Measurements from ENCODE around the gene MTX1.
"Not testable (repeated sequence)": the region's sequence is repeated elsewhere in the genome, so short reads cannot be mapped to it uniquely, and the experiment has no call there.

The MTX1 gene

DNA sequence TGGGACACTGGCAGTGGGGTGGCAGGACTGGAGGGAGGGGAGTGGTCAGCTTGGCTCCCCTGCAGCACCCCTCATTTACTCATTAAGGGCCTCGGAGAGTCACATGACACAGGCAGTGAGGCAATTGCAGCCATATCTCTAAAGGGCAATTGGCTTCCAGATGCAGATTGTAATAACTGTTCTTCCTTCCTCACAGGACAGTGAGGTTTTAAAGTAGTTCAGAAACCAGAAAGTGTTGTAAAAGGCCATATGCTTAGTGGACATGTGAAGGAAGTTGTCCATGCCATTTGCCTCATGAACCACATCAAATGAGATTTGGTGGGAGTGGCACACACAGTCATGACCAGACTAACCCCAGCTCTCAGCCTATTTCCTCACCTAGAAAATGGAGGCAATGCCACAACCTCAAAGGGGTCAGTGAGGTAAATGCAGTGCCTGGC is 11.1 kb downstream of the MTX1 start:
- Histone ChIP-seq H3K4me1 (ENCODE audit: control insufficient read depth, insufficient read depth, low read length) (peaks cover 12% of the 10 kb centered on the region), H3K4me2 (ENCODE audit: low read length) (peak overlapping the region; percentile 18), H3K9ac (ENCODE audit: low read depth, low read length) (no peak overlapping the region), H3K27me3 (ENCODE audit: control insufficient read depth, insufficient read depth, low read length) (no peaks in the 10 kb centered on the region), H3K36me3 (ENCODE audit: insufficient read depth, low read length) (no peaks in the 10 kb centered on the region), H3K4me3 (ENCODE audit: low read length) (no peak overlapping the region), H3K9me3 (replicated peaks; ENCODE audit: low read length) (no peaks in the 10 kb centered on the region)

DNA sequence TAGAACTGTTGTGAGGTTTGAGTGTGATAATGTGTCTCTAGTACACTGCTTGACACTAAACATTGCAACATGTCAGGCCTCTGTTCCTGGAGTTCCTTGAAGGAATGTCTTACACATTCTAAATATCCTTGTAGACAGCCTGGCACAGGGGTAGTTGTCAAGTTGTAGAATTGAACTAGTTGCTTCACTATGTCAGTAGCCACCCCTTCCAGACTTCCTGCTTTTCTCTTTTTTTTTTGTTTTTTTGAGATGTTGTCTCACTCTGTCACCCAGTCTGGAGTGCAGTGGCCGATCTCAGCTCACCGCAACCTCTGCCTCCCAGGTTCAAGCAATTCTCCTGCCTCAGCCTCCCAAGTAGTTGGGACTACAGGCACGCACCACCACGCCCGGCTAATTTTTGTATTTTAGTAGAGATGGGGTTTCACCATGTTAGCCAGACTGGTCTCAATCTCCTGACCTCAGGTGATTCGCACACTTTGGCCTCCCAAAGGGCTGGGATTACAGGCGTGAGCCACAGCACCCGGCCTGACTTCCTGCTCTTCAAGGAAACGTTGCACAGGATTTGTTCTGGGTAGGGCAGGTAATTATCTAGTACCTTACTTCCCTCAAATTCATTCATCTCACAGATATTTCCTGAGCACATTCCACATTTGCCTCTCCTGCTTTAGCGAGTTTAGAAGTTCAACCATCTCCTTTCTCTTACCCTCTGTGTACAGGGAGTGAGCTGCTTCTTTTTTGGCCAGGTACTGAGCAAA is 11.9 kb downstream of the MTX1 start:
- not testable (repeated sequence) for H3K9me3 ChIP-seq (replicated peaks; ENCODE audit: low read length); H3K4me3 ChIP-seq (ENCODE audit: low read length); H3K27me3 ChIP-seq (ENCODE audit: control insufficient read depth, insufficient read depth, low read length); H3K9ac ChIP-seq (ENCODE audit: low read depth, low read length); H3K36me3 ChIP-seq (ENCODE audit: insufficient read depth, low read length); H3K4me2 ChIP-seq (ENCODE audit: low read length)
- peaks cover 20% of the 10 kb centered on the region for H3K4me1 ChIP-seq (ENCODE audit: control insufficient read depth, insufficient read depth, low read length)

DNA sequence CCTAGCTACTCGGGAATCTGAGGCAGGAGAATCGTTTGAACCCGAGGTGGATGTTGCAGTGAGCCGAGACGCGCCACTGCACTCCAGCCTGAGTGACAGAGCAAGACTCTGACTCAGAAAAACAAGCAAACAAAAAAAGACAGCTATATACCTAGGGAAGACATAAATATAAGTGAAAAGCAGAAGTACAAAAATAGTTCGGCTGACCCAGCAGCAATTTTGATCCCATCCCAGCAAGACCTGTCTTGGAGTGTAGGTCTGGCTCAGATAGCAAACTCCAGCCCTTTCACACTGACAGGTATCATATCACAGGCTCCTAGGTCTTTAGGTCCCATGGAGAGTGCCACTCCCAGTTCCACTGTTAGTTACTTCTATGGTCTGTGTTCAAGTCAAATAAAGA is 14.6 kb downstream of the MTX1 start:
- H3K36me3 ChIP-seq (ENCODE audit: insufficient read depth, low read length): no peaks in the 10 kb centered on the region
- H3K27me3 ChIP-seq (ENCODE audit: control insufficient read depth, insufficient read depth, low read length): no peaks in the 10 kb centered on the region
- no peak overlapping the region for H3K4me2 ChIP-seq (ENCODE audit: low read length)
- no peak overlapping the region for H3K4me3 ChIP-seq (ENCODE audit: low read length)
- no peak overlapping the region for H3K9ac ChIP-seq (ENCODE audit: low read depth, low read length)
- H3K4me1 ChIP-seq (ENCODE audit: control insufficient read depth, insufficient read depth, low read length): peaks cover 36% of the 10 kb centered on the region
- H3K9me3 ChIP-seq (replicated peaks; ENCODE audit: low read length): no peaks in the 10 kb centered on the region

DNA sequence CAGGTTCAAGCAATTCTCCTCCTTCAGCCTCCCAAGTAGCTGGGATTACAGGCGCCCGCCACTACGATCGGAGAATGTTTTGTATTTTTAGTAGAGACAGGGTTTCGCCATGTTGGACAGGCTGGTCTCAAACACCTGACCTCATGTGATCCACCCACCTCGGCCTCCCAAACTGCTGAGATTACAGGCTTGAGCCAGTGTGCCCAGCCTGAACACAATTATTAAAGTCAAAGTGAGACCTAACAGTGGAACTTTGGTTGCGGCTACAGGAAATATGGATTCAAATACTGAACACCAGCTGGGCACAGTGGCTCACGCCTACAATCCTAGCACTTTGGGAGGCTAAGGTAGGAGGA is 16.9 kb downstream of the MTX1 start:
- Histone ChIP-seq H3K4me3 (ENCODE audit: low read length) (peak overlapping the region; percentile 48), H3K9ac (ENCODE audit: low read depth, low read length) (peak overlapping the region; percentile 95), H3K4me1 (ENCODE audit: control insufficient read depth, insufficient read depth, low read length) (peaks cover 31% of the 10 kb centered on the region), H3K4me2 (ENCODE audit: low read length) (peak overlapping the region; percentile 91)
- H3K27me3 ChIP-seq (ENCODE audit: control insufficient read depth, insufficient read depth, low read length); H3K36me3 ChIP-seq (ENCODE audit: insufficient read depth, low read length); H3K9me3 ChIP-seq (replicated peaks; ENCODE audit: low read length): not testable (repeated sequence)

DNA sequence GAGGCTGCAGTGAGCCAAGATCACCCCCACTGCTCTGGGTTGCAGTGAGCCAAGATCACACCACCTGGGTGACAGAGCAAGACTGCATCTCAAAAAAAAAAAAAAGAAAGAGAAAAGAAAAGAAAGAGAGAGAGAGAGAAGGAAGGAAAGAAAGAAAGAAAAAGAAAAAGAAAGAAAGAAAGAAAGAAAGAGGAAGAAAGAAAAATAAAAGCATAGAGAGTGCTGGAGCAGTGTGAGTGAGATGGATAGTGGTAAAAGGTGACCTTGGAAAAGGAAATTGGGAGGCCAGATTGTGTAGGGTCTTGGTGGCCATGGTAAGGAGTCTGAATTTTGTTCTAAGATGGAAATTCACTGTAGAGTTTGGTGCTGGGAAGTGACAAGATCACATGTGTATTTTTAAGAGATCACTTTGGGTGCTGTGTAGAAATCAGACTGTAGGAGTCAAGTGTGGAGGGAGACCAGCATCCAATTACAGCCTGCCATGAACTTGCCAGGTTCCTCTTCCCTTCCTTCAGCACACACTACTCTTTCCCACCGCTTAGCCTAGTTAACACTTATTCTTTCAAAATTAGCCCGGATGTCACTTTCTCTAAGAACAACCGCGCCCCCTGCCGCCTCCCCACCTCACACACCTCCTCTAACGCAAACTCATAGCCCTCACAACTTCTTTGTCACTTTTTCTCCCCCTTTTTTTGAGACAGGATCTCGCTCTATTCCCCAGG is 17.9 kb downstream of the MTX1 start:
- peak overlapping the region; percentile 74 for H3K4me3 ChIP-seq (ENCODE audit: low read length)
- H3K27me3 ChIP-seq (ENCODE audit: control insufficient read depth, insufficient read depth, low read length): no peaks in the 10 kb centered on the region
- H3K4me2 ChIP-seq (ENCODE audit: low read length): peak overlapping the region; percentile 91
- H3K9me3 ChIP-seq (replicated peaks; ENCODE audit: low read length): no peaks in the 10 kb centered on the region
- peaks cover 31% of the 10 kb centered on the region for H3K4me1 ChIP-seq (ENCODE audit: control insufficient read depth, insufficient read depth, low read length)
- H3K36me3 ChIP-seq (ENCODE audit: insufficient read depth, low read length): no peaks in the 10 kb centered on the region
- peak overlapping the region; percentile 95 for H3K9ac ChIP-seq (ENCODE audit: low read depth, low read length)

DNA sequence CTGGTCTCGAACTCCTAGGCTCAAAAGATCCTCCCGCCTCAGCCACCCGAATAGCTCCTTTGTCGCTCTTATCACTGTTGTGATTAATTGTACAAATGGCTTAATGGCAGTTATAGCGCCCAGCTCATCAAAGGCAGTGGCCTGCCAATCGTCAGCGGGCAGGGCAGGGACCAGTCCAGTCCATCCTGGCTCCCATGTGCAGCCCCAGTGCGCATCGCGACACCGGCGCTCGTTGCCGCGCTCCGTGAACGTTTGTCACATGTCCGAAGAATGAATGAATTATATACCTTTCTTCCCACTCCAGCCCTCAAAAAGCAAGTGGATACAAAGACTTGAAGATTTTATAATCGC is 18.4 kb downstream of the MTX1 start:
- Histone ChIP-seq H3K27me3 (ENCODE audit: control insufficient read depth, insufficient read depth, low read length) (no peaks in the 10 kb centered on the region), H3K4me2 (ENCODE audit: low read length) (peak overlapping the region; percentile 91), H3K9ac (ENCODE audit: low read depth, low read length) (peak overlapping the region; percentile 95), H3K4me1 (ENCODE audit: control insufficient read depth, insufficient read depth, low read length) (peaks cover 31% of the 10 kb centered on the region), H3K4me3 (ENCODE audit: low read length) (peak overlapping the region; percentile 74), H3K36me3 (ENCODE audit: insufficient read depth, low read length) (no peaks in the 10 kb centered on the region), H3K9me3 (replicated peaks; ENCODE audit: low read length) (no peaks in the 10 kb centered on the region)

DNA sequence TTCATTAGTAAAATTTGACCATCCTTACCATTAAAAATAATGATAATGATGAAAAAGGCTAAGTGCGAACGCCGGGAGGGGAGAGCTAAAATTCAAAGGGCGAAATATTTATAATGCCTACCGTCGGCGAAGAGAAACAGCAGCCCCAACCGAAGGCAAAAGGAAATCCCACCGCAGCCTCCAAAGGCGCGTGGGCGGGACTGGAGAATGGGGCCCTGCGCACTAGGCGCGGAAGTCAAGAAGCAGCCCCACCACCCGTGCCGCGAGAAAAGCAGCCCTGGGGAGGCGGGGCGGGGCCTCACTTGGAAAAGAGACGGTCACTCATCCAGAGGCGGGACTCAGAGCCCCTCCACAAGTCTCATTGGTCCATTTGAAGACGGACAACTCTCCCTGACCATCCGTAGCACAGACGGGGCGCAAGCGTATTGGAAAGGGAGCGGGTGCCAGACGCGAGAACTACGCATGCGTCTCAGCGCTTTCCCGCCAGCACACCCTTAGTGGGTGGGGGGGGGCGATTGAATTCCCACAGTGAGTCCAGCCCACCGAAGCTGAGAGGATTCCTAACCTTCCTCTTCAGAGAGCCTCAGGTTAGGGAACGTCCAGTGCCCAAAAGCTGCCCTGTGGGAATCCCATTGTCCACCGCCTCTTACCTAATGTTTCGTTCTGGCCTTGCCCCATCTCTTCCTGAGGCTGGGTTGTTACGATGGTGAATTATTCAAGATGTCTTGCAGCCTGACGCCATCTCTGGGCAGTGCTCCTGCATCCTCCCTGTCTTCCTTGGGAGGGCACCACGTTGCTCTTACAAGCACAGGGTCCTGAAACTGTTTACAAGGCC is 19.0 kb downstream of the MTX1 start:
- H3K4me1 ChIP-seq (ENCODE audit: control insufficient read depth, insufficient read depth, low read length): peaks cover 31% of the 10 kb centered on the region
- H3K9me3 ChIP-seq (replicated peaks; ENCODE audit: low read length): no peaks in the 10 kb centered on the region
- H3K4me2 ChIP-seq (ENCODE audit: low read length): peak overlapping the region; percentile 91
- no peaks in the 10 kb centered on the region for H3K27me3 ChIP-seq (ENCODE audit: control insufficient read depth, insufficient read depth, low read length)
- H3K36me3 ChIP-seq (ENCODE audit: insufficient read depth, low read length): no peaks in the 10 kb centered on the region
- H3K4me3 ChIP-seq (ENCODE audit: low read length): peak overlapping the region; percentile 74
- H3K9ac ChIP-seq (ENCODE audit: low read depth, low read length): peak overlapping the region; percentile 95

DNA sequence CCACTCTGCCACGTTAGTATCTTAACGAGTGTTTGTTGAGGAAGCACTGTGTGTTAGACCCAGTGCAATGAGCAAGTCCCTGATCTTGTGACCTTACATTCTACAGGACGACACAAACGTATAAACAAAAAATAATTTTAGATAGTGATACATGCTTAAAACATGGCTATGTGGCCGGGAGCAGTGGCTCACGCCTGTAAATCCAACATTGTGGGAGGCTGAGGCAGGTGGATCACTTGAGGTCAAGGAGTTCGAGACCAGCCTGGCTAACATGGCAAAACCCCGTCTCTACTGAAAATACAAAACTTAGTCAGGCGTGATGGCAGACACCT is 19.6 kb downstream of the MTX1 start:
- Histone ChIP-seq H3K4me3 (ENCODE audit: low read length) (peak overlapping the region; percentile 59), H3K27me3 (ENCODE audit: control insufficient read depth, insufficient read depth, low read length) (no peaks in the 10 kb centered on the region), H3K36me3 (ENCODE audit: insufficient read depth, low read length) (no peaks in the 10 kb centered on the region), H3K9ac (ENCODE audit: low read depth, low read length) (peak overlapping the region; percentile 70), H3K4me1 (ENCODE audit: control insufficient read depth, insufficient read depth, low read length) (peaks cover 31% of the 10 kb centered on the region), H3K9me3 (replicated peaks; ENCODE audit: low read length) (no peaks in the 10 kb centered on the region), H3K4me2 (ENCODE audit: low read length) (peak overlapping the region; percentile 91)

DNA sequence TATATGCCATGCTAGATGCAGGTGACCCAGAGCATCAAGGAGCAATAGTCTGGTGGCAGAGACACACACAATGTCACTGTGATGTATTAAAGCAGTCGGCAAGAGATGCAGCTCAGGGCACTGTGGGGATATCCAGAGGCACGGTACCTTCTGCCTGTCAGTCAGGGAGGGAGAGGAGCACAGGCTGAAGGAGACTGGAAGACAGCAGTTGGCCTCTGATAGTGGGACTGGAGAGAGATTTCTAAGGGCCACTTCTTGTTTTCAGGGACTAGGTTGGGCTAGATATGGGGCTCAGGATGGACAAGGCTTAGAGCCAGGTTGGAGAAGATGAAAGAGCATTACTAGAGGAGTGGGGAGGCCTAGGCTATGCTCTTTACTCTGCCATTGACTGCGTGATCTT is 22.8 kb downstream of the MTX1 start:
- H3K4me3 ChIP-seq (ENCODE audit: low read length); H3K36me3 ChIP-seq (ENCODE audit: insufficient read depth, low read length); H3K4me1 ChIP-seq (ENCODE audit: control insufficient read depth, insufficient read depth, low read length); H3K4me2 ChIP-seq (ENCODE audit: low read length); H3K9ac ChIP-seq (ENCODE audit: low read depth, low read length); H3K27me3 ChIP-seq (ENCODE audit: control insufficient read depth, insufficient read depth, low read length); H3K9me3 ChIP-seq (replicated peaks; ENCODE audit: low read length): not testable (repeated sequence)

DNA sequence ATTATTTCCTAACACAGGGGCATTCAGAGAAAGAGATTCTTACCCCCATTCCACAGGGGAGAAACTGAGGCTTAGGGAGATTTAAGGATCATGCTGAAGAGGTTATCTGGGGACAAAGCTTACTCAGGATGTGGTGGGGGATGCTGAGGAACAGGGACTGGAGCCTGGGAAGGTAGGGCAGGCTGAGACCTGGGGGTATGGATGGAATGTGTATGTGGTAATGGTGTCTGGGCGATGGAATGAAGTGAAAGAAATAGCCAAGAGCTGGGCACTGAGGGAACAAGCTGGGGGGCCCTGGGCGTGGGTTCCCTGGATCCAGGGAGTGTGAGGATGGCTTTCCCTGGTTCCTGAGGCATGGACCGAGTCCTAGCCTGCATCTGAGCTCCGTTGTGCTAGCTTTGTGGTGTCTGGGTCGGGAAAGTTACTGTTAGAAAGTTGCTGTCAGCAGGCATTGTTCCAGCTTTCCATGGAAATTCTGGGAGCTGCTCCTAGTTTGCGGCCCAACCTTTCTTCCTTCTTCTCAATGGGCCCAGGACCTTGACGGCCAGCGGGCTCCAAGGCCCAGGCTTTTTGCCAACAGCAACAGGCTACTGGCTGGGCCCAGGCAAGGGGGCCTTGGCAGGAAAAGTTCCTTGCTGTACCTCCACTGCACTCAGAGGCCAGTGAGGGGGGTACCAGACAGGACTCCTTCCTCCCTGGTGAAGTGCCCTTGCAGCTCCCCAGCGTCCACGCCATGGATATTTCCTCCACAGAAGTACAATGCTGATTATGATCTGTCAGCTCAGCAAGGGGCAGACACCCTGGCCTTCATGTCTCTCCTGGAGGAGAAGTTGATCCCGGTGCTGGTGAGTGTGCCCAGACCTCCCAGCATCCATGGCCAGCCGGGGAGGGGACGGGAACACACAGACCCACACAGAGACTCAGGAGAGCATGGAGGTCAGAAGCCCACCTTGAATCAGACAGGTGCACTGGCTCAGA is 23.8 kb downstream of the MTX1 start:
- peaks cover 14% of the 10 kb centered on the region for H3K4me1 ChIP-seq (ENCODE audit: control insufficient read depth, insufficient read depth, low read length)

DNA sequence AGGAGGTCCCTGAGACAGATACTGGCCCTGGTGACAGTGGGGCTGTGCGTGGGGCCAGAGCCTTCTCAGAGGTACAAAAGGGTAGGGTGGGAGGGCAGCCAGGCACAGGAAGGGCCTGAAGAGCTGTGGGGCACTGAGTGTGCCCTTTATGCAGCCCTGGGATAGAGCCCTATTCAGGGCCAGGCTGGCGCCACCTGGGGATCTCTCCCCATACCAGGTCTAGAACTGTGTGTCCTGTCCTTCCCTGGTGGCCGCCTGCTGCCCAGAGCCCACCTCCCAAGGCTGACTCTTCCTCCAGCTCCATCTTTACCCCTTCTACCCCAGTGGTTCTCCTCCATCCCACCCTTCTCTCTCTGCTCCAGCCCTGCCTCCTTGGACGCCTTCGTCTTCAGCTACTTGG is 25.0 kb downstream of the MTX1 start:
- peaks cover 16% of the 10 kb centered on the region for H3K36me3 ChIP-seq (ENCODE audit: insufficient read depth, low read length)
- H3K9ac ChIP-seq (ENCODE audit: low read depth, low read length); H3K9me3 ChIP-seq (replicated peaks; ENCODE audit: low read length); H3K27me3 ChIP-seq (ENCODE audit: control insufficient read depth, insufficient read depth, low read length); H3K4me3 ChIP-seq (ENCODE audit: low read length); H3K4me2 ChIP-seq (ENCODE audit: low read length); H3K4me1 ChIP-seq (ENCODE audit: control insufficient read depth, insufficient read depth, low read length): not testable (repeated sequence)

More for the DNA sequence above, 23.8 kb downstream of the MTX1 start:
- not testable (repeated sequence) for H3K9ac ChIP-seq (ENCODE audit: low read depth, low read length); H3K27me3 ChIP-seq (ENCODE audit: control insufficient read depth, insufficient read depth, low read length); H3K9me3 ChIP-seq (replicated peaks; ENCODE audit: low read length); H3K4me2 ChIP-seq (ENCODE audit: low read length); H3K4me3 ChIP-seq (ENCODE audit: low read length)
- peaks cover 11% of the 10 kb centered on the region for H3K36me3 ChIP-seq (ENCODE audit: insufficient read depth, low read length)
